Prostate gland (tissue), 2 donors: Measurements from ENCODE around the gene FHIT. TPM values are rescaled to one million over a fixed set of nuclear protein-coding genes. Genes with fewer than 3 reads are reported as not detected.

Experiments used
- DNase-seq: peaks from one replicate; pipeline ENCODE4 v3.0.0-alpha.2; 2019; ENCODE audit warnings: low spot score
- H3K27ac ChIP-seq, 2 donors: fragments of 200-600 bp; sonication (generic); 2 replicates each; pipeline ENCODE4 v1.5.1; 2017 to 2019
- H3K27me3 ChIP-seq: fragments of 200-600 bp; sonication (generic); replicated peaks from 2 replicates; pipeline ENCODE4 v1.5.1; 2019; ENCODE audit not compliant: insufficient read depth
- H3K36me3 ChIP-seq, 2 donors: fragments of 200-600 bp; sonication (generic); 1 replicate in 1 of 2; 2 replicates in 1 of 2; pipeline versions ENCODE4 v1.5.1 to v1.8.1; 2017 to 2019
- H3K4me1 ChIP-seq: fragments of 200-600 bp; sonication (generic); replicated peaks from 2 replicates; pipeline ENCODE4 v1.5.1; 2019
- H3K4me3 ChIP-seq, 2 donors: fragments of 200-600 bp; sonication (generic); 2 replicates each; pipeline ENCODE4 v1.5.1; 2017 to 2019
- H3K9me3 ChIP-seq: fragments of 200-600 bp; sonication (generic); 2 replicates; pipeline ENCODE4 v1.5.1; 2017
- CTCF ChIP-seq, 4 experiments: fragments of 200-600 bp in 2 of 4; fragments of 450-650 bp in 2 of 4; sonication (generic) in 2 of 4; IDR thresholded peaks; 1 replicate in 3 of 4; 2 replicates in 1 of 4; pipeline ENCODE4 v1.5.1; 2016 to 2019; ENCODE audit warnings: antibody characterized with exemption in 4 of 4, mild to moderate bottlenecking in 2 of 4, moderate library complexity in 2 of 4
- POLR2A ChIP-seq: fragments of 450-650 bp; IDR thresholded peaks from one replicate; pipeline ENCODE4 v1.6.1; 2016; ENCODE audit warnings: antibody characterized with exemption, mild to moderate bottlenecking
- POLR2AphosphoS5 ChIP-seq: sonication (generic); formaldehyde crosslinking; IDR thresholded peaks from one replicate; pipeline ENCODE4 v1.6.1; 2017; ENCODE audit warnings: antibody characterized with exemption
- WGBS: methylation state at CpG from one replicate; pipeline ENCODE4 v1.1.5; 2018; 5-methylcytosine and 5-hydroxymethylcytosine counted together
- intact Hi-C: fragments of 100-400 bp; cut with DNase I; formaldehyde crosslinking; loops from one replicate; pipeline ENCODE4 v1.14.2; 2022
- total RNA-seq, 2 donors: library from RNA; depleted of rRNA; stranded (reverse); fragments of >200 nt; gene quantifications; one replicate each; pipeline ENCODE4 v1.1.0, GENCODE V29; 2016

The FHIT gene
- total RNA-seq, 2 donors from 2014 or later = 6.4 to 10.4 TPM

DNA sequence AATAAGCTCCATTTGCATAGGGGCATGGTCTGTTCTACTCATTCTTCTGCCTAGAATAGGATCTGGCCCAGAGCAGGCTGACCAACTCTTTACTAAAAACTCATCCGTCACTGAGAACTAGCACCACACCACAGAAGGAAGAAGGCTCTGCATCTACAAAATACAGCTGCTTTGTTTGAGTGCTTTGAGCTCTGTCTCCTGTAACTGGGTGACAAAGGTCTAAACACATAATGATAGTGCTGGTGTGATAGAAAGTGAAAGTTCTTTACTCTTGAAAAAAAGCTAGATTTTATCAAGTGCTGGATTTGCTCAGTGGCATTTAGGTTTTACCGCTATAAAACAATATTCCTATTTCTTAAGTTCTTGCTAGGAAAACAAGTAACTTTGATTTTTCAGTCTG lies 140.7 kb downstream of the FHIT start:
- H3K27me3 ChIP-seq = no peaks in the 10 kb centered on the region
- intact Hi-C loops = no loop called here
- no peak overlapping the region for H3K27ac ChIP-seq
- WGBS = 88% methylated on average over 2 of the region's 2 CpGs
- no peaks in the 10 kb centered on the region for H3K9me3 ChIP-seq
- no peaks in the 10 kb centered on the region for H3K36me3 ChIP-seq
- TF ChIP-seq POLR2A = no peak
- TF ChIP-seq CTCF (IDR thresholded peaks at IDR 0.05) = no peak
- no peak for TF ChIP-seq POLR2AphosphoS5
- DNase-seq = no peak
- H3K4me3 ChIP-seq = no peak overlapping the region
- H3K4me1 ChIP-seq = no peaks in the 10 kb centered on the region

GRCh38 chr3:61108247-61109019 lies 142.8 kb downstream of the FHIT start:
- intact Hi-C loops = no loop called here
- H3K27ac ChIP-seq = no peak overlapping the region
- no peaks in the 10 kb centered on the region for H3K27me3 ChIP-seq
- 3% methylated on average over 1 of the region's 1 CpG for WGBS
- no peaks in the 10 kb centered on the region for H3K36me3 ChIP-seq
- H3K9me3 ChIP-seq = no peaks in the 10 kb centered on the region
- H3K4me1 ChIP-seq = no peaks in the 10 kb centered on the region
- TF ChIP-seq CTCF (IDR thresholded peaks at IDR 0.05) (no peak), POLR2A (no peak), POLR2AphosphoS5 (no peak)
- no peak for DNase-seq
- no peak overlapping the region for H3K4me3 ChIP-seq

DNA sequence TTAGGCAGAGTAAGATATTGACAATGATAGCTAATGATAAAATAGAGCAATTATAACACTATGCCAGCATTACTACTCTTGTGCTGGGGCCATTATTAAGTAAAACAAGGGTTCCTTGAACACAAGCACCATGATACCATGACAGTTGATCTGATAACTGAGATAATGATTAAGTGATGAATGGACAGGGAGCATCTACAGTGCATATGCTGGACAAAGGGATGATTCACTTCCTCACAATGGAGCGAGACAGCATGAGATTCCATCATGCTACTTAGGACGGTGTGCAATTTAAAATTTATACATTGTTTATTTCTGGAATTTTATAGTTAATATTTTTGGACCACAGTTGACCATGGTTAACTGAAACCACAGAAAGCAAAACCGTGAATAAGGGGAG lies 156.6 kb downstream of the FHIT start:
- no peak for DNase-seq
- Histone ChIP-seq H3K36me3 (no peaks in the 10 kb centered on the region), H3K9me3 (no peaks in the 10 kb centered on the region), H3K4me3 (no peak overlapping the region), H3K27me3 (no peaks in the 10 kb centered on the region), H3K4me1 (no peaks in the 10 kb centered on the region), H3K27ac (no peak overlapping the region)
- 80% methylated on average over 3 of the region's 3 CpGs for WGBS
- intact Hi-C loops = no loop called here
- TF ChIP-seq POLR2AphosphoS5 (no peak), POLR2A (no peak), CTCF (IDR thresholded peaks at IDR 0.05) (no peak)

- TF ChIP-seq POLR2A (no peak), POLR2AphosphoS5 (no peak)
- no peaks in the 10 kb centered on the region for H3K4me1 ChIP-seq
- no peak overlapping the region for H3K27ac ChIP-seq
- no peak for DNase-seq
- no peaks in the 10 kb centered on the region for H3K9me3 ChIP-seq
- intact Hi-C loops = no loop called here
- H3K4me3 ChIP-seq = no peak overlapping the region
- no peaks in the 10 kb centered on the region for H3K36me3 ChIP-seq
- 95% methylated on average over 2 of the region's 2 CpGs for WGBS
- no peaks in the 10 kb centered on the region for H3K27me3 ChIP-seq
Observed at GRCh38 chr3:61093364-61093763, 157.9 kb downstream of the FHIT start.

DNA sequence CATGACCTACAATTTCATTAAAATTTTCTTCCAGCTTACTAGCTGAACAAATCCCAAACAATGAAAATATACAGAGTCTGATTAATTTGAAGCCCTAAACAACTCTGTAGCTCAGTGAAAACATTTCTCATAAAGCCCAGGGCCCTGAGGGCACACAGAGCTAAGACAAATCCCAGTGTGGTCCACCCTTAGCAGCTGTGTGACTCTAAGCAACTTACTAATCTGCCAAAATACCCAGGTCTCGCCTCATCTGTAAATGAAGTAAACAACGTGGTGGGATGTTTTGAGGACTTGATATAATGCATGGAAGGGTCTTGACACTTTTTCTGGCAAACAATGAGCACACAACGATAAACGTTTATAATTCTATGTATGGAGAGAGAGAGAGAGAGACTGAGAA lies 158.4 kb downstream of the FHIT start:
- Histone ChIP-seq H3K4me3 (no peak overlapping the region), H3K9me3 (no peaks in the 10 kb centered on the region), H3K27ac (no peak overlapping the region), H3K36me3 (no peaks in the 10 kb centered on the region), H3K4me1 (no peaks in the 10 kb centered on the region), H3K27me3 (no peaks in the 10 kb centered on the region)
- intact Hi-C loops = no loop called here
- 71% methylated on average over 4 of the region's 4 CpGs for WGBS
- no peak for DNase-seq
- no peak for TF ChIP-seq POLR2AphosphoS5
- TF ChIP-seq POLR2A = no peak
- no peak for TF ChIP-seq CTCF (IDR thresholded peaks at IDR 0.05)
